GM19397 (cell line): ENCODE measurements around the gene TLE2.
"Not testable (repeated sequence)": the region's sequence is repeated elsewhere in the genome, so short reads cannot be mapped to it uniquely, and the experiment has no call there.

Experiments used
- ATAC-seq: cut with Tn5 transposase; IDR thresholded peaks from one replicate; pipeline ENCODE4 v1.9.1; 2021; ENCODE audit warnings: mild to moderate bottlenecking, moderate library complexity; ENCODE audit not compliant: unreplicated experiment

TLE2 gene

DNA sequence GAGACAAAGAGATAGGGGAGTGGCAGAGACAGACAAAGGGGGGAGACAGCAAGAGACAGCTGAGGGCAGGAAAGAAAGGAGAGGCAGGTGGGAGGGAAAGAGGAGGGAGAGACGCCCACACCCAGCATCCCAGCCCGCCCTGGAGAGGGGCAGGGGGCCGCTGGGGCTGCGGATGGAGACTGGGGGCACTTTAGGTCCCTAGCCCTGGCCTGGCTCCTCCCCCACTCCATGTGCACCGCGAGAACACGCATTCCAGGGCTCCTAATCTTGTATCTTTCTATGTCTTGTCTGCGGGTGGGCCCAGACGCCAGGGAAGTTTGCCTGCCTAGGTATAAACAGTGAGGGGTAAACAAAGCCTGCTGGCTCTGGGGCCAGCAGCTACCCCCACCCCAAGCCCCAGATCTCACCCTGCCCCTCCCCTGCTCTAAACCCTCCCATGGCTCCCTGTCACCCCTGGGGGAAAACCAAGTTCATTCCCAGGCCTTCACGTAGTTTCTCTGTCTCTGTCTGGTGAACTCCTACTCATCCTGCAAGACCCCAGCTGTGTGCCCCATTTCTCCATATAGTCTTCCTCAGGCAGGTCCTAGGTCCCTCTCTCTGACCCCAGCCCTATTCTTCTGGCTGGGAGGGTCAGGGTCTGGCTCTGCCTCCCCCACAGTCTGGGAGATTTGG lies 27.5 kb upstream of the TLE2 start:
- ATAC-seq: no peak

DNA sequence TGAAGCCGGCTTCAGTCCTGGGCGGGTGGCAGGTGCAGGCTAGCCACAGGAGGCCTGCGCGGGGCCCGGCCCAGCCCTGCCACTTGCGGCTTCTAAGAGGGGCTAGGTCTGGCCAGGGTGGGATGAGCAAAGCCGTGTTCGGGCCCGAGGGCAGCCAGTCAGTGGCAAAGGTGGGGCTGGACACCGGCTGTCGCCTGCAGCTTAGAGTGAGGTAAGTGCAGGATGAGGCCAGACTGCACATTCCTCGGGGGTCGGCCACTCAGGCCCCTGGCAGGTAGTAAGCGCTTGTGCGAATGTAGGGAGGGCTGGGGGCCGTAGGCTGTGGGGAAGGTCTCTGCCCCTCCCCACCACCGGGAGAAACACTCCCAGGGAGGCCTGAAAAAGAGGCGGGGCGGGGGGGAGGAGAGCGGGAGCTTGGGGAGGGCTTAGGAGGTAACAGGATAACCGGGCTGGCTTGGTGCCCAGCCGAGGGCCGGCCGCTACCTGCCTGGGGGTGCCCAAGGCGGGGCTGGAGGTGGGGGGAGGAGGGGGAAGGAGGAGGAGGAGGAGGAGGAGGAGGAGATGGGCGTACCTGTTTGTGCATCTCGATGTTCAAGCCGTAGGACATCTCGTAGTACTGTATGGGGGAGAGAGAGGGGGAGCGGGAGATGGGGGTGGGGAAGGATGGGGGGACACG lies 26.8 kb upstream of the TLE2 start:
- no peak for ATAC-seq

DNA sequence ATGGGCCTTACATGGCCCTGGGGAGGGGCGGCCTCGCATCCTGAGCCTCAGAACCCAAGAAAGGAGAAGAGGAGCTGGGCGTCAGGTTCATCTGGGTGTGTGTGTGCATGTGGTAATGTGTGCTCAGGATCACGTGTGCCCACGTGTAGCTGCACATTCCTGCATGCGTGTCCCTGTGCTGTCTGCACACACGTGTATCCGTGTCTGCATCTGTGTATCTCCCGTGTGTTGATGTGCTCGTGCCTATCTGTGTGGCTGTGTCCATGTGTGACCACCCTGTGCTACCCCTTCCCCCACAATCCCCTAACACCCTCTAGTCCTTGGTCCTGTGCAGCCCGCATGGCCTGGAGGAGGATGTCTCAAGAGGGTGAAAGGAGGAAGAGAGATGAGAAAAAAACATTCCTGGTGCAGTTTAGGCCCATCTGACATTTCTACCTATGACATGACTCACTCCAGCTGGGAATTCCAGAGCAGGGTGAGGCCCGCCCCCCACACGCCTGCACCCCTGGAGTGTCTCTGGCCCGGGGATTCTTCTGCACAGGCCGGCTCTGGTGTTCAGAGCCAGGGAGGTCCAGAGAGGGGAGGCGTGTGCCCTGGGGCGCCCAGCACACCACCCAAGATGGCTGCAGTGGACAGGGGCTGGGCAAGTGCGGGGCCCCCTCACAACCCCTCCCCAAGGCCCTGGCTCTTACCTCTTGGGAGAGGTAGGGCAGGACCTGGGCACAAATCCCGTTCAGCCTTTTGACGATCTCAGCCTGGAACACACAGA lies 26.1 kb upstream of the TLE2 start:
- ATAC-seq: no peak

DNA sequence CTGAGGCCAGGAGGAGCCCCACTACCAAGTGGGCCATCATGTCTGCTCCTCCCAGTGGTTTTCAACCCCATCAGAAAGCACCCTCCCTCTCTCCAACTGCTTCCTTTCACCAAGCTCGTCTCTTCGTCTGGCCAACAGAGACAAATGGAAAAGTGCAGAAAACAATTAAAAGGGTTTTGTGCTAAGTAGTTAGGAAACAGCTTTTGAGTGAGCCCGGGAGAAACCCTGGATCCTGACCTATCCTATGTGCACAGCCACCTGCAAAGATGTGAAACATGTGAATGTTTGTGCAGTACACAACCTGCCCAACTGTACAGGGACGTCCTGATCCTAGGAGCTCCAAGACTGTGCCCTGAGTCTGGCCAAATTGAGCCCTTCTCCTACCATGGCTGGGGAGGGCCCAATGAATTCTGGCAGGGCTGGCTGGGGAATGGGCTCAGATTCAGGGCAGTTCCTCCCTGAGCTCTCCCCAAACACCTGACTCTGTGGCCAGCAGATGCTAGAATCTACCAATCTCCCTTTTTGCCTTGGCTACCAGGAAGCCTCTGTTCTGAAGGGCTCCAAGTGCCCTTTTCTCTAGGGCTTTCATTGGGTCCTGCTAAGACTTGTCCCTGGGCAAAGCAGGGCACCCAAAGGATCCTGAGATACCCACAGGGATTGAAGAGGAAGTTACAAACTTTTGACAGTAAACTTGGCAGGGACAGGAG lies 25.3 kb upstream of the TLE2 start:
- ATAC-seq: no peak

DNA sequence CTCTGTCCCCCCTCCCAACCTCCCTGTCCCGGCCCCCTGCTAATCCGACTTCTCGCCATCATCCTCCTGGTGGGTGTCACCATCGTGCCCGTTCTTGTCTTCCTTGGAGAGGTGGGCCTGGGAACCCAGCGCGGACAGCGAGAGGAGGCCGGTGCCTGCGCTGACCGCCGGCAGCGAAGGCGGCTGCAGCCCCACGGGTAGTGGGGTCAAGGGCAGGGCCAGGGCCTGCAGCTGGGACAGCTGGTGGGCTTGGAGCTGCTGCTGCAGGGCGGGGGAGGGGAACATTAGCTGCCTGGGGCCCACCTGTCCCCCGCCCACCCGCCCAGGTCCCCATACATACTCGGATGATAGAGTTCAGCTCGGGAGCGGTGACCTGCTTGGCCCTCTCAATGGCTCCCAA lies 24.7 kb upstream of the TLE2 start:
- no peak for ATAC-seq

DNA sequence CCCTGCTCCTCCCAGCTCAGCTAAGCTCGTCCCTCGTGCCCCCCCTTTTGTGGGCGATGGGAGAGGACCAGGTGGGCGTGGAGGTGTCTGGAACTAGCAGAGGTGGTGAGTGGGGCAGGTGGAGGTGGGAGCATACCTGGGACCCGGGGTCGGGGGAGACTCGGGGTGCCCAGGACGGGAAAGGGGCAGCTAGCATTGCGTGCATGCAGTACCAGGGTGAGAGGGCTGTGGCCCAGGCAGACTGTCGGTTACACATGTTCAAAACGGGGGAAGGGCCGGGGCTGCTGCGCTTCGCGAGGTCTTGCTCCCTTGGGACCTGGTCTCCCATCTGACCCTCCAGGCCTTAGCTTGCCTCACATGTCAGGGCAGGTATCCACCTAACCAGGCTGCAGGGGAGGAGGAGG lies 24.1 kb upstream of the TLE2 start:
- ATAC-seq: no peak

DNA sequence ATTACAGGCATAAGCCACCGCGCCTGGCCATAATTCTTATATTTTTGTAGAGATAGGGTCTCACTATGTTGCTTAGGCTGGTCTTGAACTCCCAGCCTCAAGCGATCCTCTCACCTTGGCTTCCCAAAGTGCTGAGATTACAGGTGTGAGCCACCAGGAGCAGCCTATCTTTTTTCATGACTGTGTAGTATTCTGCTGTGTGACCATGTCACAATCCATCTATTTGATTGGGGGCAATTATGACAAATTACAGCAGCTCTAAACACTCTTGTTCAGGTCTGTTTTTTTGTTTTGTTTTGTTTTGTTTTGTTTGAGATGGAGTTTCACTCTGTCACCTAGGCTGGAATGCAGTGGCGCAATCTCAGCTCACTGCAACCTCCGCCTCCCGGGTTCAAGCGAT lies 20.9 kb upstream of the TLE2 start:
- not testable (repeated sequence) for ATAC-seq

DNA sequence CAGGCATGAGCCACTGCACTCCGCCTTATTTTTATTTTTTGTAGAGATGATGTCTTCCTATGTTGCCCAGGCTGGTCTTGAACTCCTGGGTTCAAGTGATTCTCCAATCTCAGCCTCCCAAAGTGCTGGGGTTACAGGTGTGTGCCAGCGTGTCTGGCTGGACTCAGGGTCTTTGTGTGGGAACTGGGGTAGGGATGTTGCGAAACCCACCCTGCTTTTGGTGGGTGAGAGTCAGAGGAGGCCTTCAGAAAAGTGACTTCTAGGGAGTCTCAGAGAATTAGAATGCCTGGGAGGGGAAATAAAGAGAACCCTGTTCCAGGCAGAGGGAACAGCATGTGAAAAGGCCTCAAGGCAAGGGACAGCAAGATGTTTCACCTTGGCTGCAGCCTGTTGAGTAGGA lies 20.0 kb upstream of the TLE2 start:
- ATAC-seq: no peak

DNA sequence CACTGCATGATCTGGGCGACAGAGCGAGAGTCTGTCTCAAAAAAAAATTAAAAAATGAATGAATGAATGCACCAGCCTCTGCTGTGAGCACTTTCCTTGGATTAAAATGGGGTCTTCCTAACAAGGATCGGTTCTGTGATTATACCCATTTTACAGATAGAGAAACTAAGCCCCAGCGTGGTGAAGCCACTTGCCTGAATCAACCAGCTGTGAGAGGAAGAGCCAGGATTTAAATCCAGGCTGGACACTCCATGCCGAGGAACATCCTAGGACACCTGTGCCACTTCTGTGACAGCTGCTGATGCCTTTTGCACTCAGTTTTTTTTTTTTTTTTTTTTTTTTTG lies 19.1 kb upstream of the TLE2 start:
- ATAC-seq: no peak

DNA sequence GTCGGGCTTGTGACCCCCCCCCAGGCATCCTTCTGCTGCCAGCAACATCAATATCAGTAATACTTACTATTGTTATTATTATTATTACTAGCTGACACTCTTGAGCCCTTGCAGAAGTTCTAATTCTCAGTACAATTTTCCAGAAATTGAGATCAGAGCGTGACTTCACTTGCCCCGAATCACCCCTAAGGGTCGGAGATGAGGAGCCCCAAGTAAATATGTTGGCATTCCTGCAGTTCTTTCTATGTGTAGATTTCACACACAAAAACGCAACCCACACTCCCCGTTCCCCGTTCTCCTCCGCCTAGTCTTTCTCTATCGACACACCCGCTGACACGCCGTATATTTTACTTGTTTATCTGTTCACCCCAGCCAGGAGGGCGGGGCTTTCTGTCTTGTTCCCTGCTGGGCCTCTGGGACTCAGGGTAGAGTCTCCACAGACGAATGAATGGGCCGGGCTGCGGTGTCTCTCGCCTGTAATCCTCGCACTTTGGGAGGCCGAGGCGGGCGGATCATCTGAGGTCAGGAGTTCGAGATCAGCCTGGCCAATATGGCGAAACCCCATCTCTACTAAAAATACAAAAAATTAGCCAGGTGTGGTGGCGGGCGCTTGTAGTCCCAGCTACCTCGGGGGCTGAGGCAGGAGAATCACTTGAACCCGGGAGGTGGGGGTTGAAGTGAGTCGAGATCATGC lies 18.6 kb upstream of the TLE2 start:
- no peak for ATAC-seq

DNA sequence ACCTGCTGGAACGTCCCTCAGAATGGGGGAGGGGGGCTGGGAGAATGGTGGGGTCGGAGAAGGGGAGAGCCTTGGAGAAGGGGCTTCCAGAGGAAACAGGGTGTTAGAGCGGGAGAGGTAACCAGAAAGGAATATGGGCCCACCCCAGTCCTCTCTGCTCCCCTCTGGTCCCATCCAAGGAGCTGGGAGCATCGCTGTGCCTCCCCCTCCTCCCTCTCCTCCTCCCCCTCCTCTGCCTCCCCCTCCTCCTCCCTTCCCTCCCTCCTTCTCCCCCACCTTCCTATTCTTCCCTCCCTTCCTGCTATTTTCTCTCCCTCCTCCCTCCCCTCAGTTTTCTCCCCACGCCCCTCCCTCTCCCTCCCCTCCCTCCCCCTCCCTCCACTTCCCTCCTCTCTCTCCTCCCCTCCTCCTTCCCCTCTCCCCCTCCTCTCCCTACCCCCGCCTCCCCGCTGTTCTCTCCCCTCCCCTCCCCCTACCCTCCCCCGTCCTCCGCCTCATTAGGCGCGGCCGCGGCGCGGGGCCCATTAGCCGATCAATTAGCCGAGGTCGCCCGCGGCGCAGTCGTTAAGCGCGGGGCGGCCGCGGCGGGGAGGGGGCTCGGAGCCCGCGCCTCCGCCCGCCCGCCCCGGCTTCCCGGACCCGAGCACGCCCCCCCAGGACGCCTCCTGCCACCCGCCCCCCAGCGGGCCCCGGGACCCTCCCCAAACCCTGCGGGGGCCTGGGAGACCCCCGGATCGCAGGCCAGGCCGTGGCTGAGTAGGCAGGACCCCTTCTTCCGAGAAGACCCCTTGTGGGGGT lies 17.8 kb upstream of the TLE2 start:
- ATAC-seq: no peak

DNA sequence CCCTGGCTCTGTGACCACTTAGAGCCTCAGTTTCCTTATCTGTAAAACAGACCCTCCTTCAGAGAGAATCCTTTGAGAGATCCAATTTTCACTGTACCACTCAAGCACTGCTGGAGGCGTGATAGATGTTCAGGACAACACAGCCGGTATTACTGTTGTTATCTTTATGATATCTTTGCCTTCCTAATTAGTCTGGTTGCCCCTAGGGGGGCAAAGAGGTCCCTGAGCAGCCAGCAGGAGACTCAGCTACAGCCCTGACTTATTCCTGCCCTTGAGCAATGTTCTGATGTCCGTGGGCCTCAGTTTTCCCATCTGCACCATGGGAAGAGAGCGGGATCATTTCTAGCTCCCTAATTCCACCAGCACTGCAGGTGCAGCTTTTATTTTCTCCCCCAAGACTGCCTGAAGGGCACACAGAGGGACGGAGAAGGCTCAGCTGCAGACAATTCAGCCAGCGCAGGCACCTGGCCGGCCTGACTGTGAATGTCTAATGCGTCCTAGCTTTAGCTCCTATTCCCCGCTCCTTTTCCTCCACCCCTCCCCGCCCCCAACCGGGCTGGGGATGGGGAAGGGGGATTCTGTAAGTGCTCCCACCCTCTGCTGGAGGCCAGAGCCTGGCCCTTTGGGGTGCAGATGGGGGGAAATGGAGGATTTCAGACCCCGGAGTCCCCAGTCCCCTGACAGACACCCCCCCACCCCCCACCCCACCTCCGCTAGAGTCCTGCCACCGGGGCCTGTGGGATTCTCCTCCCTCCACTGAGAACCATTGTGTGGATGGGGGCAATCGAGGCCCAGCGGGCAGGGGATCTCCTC lies 17.0 kb upstream of the TLE2 start:
- ATAC-seq: no peak

DNA sequence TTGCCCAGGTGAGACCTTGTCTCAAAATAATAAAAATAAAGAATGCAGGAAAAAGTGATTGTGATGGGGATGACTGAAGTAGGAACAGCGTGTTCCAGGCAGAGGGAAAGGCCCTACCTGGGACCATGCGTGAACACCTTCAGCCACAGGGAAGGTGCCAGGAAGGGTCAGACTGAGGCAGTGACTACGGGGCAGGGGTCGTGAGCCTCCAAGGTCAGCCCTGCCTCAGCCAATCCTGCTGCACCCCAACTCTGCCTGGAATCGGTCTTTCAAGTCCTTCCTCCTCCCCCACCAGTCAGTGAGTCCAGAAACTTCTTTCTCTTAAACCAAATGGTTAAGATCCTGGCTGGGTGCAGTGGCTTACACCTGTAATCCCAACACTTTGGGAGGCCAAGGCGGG lies 16.1 kb upstream of the TLE2 start:
- ATAC-seq: no peak

DNA sequence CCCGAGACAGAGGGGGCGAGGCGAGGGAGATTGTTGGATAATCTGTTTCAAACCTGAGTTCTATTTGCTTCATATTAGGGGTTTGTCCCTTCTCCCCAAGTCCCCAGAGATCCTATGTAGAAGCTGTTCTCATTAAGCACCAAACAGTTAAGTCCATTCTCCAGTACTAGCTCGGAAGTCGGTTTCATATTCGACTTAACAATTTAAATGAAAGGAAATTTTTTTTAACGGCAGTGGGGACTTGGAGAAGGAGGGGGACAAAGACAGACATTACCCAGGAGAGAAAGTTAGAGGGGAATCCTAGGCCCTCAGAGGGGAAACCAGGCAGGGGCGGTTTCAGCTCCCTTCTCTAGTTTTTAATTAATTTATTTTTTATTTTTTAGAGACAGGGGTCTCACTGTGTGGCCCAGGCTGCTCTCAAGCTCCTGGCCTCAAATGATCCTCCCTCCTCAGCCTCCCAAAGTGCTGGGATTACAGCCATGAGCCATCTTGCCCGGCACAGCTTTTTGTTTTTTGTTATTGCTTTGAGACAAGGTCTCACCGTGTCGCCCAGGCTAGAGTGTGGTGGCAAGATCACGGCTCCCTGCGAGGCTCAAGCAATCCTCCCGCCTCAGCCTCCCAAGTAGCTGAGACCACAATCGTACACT lies 13.7 kb upstream of the TLE2 start:
- ATAC-seq: no peak

DNA sequence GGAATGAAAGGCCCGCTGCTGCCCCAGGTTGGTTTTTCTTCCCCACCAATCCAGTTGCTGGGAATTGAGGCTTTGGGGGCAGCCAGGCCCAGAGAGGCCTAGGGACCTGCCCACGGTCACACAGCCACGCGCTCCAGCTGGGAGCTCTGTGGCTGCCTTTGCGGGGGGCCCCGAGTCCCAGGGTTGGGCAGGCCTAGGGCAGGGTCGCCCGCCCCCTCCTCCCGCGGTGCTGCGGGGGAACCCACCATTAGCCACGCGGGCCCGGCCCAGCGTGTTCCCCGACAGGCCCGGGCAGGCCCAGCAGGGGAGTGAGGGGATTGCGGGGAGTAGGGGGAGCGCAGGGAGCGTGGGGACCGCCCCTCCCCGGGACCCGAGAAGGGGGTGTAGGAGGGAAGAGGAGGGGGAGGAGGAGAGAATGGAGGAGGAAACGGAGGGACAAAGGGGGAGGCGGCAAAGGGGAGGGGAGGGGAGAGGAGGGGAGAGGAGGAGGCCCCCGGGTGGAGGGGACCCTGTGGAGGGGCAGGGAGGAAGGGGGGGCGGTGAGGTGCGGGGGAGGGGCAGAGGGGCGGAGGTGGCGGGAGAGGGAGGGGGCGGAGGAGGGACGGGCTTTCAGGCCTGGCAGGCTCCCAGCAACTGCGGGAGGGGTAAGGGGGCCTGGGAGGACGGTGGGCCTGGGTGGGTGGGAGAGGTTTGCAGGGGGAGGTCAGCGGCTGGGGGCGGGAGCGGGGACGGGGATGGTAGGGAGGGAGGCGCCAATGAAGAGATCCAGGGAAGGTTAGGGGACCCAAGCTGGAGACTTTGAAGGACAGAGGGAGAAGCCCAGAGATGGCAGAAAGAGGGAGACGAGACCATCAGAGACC lies 12.9 kb upstream of the TLE2 start:
- no peak for ATAC-seq

DNA sequence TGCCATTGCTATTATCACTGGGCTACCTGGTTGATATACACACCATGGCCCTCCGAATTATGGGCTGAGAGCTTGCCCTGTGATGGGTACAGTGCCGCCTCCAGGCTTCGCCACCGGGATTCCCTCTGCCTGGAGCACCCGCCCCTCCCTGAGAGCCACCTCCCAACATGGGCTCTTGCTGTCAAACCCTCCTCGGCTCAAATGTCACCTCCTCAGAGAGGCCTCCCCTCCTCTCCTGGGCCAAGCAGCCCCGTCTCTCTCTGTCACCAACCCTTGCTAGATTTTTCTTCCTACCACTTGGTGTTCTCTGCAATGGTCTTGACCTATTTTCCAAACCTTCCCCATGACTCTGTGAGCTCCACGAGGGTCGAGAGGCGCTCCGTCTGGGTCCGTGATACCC lies 12.2 kb upstream of the TLE2 start:
- ATAC-seq: no peak

DNA sequence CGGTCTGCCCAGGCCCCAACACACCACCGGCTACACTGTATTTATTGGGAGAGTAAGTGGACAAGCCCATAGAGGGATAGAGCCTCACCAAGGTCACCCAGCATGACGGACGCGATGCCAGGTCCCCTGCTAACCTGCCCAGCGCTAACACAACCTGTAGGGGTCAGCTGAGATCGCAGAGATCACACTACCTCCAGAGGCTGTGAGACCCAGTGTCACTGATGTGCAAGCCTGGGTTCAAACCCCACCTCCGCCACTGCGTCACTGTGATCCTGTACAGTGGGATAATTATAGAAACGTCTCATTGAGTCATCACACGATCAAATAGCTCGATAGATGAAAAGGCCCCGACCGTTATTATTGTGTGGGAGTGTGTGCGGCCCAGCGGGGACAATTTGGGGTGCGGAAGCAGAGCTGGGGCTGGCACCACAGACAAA lies 10.6 kb upstream of the TLE2 start:
- no peak for ATAC-seq

DNA sequence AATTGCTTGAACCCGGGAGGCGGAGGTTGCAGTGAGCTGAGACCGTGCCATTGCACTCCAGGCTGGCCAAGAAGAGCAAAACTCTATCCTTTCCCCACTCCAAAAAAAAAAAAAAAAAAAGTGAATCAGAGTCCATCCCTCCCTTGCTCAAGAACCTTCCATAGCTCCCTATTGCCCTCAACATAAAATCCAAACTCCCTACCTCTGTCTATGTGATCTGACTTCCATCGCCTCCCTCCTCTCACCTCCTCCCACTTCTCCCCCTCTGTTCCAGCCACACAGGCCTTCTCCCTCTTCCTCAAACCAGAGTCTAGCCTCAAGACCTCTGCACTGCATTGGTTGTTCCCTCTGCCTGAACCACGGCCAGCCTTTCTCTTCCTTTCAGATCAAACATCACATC lies 10.0 kb upstream of the TLE2 start:
- ATAC-seq: no peak
